Measurements from ENCODE around the gene KAT14.
"Not testable (repeated sequence)": the region's sequence is repeated elsewhere in the genome, so short reads cannot be mapped to it uniquely, and the experiment has no call there.

GRCh38 chr20:18088841-18089240 lies 48.8 kb upstream of the KAT14 start:
- TF ChIP-seq CTCF (optimal IDR thresholded peaks at IDR 0.05 in 1 of 3, IDR thresholded peaks at IDR 0.05 in 1 of 3, conservative IDR thresholded peaks at IDR 0.05 in 1 of 3; ENCODE audit: extremely low read depth in 1 of 3, insufficient read depth in 2 of 3, low read length in 3 of 3); EZH2 (IDR thresholded peaks at IDR 0.05; ENCODE audit: low read length): not testable (repeated sequence)

Measured in keratinocyte (primary cell).